Measurements from ENCODE around the gene PIKFYVE.

DNA sequence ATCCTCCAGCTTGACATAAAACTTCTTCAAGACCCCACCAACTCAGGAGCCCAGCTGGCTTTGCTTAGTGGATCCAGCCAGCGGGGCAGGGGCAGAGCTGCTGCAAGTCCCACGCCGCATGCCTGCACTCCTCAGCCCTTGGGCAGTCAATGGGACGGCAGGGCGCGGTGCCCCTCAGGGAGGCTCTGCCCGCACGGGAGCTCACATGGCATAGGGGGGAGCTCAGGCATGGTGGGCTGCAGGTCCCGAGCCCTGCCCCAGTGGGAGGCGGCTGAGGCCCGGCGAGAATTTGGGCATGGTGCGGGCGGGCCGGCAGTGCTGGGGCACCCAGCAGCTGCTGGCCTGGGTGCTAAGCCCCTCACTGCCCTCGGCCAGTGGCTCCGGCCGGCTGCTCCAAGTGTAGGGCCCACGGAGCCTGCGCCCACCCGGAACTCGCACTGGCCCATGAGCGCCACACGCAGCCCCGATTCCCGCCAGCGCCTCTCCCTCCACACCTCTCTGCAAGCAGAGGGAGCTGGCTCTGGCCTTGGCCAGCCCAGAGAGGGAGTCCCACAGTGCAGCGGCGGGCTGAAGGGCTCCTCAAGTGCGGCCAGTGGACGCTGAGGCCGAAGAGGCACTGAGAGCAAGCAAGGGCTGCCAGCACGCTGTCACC, 38.3 kb upstream of the PIKFYVE start:
- no peak for TF ChIP-seq POLR2A (IDR thresholded peaks at IDR 0.05)
- TF ChIP-seq, protein P1, sequence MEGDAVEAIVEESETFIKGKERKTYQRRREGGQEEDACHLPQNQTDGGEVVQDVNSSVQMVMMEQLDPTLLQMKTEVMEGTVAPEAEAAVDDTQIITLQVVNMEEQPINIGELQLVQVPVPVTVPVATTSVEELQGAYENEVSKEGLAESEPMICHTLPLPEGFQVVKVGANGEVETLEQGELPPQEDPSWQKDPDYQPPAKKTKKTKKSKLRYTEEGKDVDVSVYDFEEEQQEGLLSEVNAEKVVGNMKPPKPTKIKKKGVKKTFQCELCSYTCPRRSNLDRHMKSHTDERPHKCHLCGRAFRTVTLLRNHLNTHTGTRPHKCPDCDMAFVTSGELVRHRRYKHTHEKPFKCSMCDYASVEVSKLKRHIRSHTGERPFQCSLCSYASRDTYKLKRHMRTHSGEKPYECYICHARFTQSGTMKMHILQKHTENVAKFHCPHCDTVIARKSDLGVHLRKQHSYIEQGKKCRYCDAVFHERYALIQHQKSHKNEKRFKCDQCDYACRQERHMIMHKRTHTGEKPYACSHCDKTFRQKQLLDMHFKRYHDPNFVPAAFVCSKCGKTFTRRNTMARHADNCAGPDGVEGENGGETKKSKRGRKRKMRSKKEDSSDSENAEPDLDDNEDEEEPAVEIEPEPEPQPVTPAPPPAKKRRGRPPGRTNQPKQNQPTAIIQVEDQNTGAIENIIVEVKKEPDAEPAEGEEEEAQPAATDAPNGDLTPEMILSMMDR (IDR thresholded peaks at IDR 0.05) = no peak

Data from tibial nerve (tissue), 3 donors.